ENCODE data around the gene CALN1. TPM values are rescaled to one million over a fixed set of nuclear protein-coding genes. Genes with fewer than 3 reads are reported as not detected.

Gene CALN1
- total RNA-seq, 2 donors from 2014 or later = 4.3 to 6.9 TPM

GRCh38 chr7:72159911-72160310 is 252.2 kb downstream of the CALN1 start:
- H3K36me3 Mint-ChIP-seq (ENCODE audit: low read depth) = peaks cover 2% of the 10 kb centered on the region
- TF ChIP-seq CTCF (conservative IDR thresholded peaks at IDR 0.05) = no peak

GRCh38 chr7:72156671-72157070 is 255.5 kb downstream of the CALN1 start:
- H3K27me3 Mint-ChIP-seq (ENCODE audit: insufficient read depth) = no peaks in the 10 kb centered on the region
- 86 to 100% methylated on average over 1 to 3 of the region's 3 CpGs for WGBS, 2 experiments (ENCODE audit: insufficient coverage in 1 of 2, insufficient read length in 1 of 2)
- H3K4me1 ChIP-seq (ENCODE audit: control insufficient read depth, insufficient read depth, low read length) = peaks cover 6% of the 10 kb centered on the region
- no peak for TF ChIP-seq CTCF (conservative IDR thresholded peaks at IDR 0.05)
- H3K36me3 ChIP-seq (ENCODE audit: control insufficient read depth, insufficient read depth, low read length) = no peaks in the 10 kb centered on the region
- H3K27ac Mint-ChIP-seq = no peak overlapping the region
- H3K4me3 ChIP-seq (ENCODE audit: low read length) = no peak overlapping the region
- no peak for DNase-seq
- no peak overlapping the region for H3K27ac ChIP-seq (ENCODE audit: low read depth, low read length)
- no peak overlapping the region for H3K4me3 Mint-ChIP-seq
- peaks cover 12% of the 10 kb centered on the region for H3K4me1 Mint-ChIP-seq
- no peak overlapping the region for H3K9ac ChIP-seq (ENCODE audit: extremely low read depth, low read length, poor library complexity, severe bottlenecking)
- H3K27me3 ChIP-seq (ENCODE audit: control insufficient read depth, insufficient read depth, low read length, poor library complexity, severe bottlenecking) = no peaks in the 10 kb centered on the region
- H3K9me3 ChIP-seq (ENCODE audit: control insufficient read depth, low read length) = no peaks in the 10 kb centered on the region
- no peaks in the 10 kb centered on the region for H3K9me3 Mint-ChIP-seq
- no peaks in the 10 kb centered on the region for H3K36me3 Mint-ChIP-seq (ENCODE audit: low read depth)

More at GRCh38 chr7:72159911-72160310, 252.2 kb downstream of the CALN1 start:
- H3K9me3 Mint-ChIP-seq = peaks cover 25% of the 10 kb centered on the region
- no peak overlapping the region for H3K9ac ChIP-seq (ENCODE audit: extremely low read depth, low read length, poor library complexity, severe bottlenecking)
- no peak overlapping the region for H3K4me3 Mint-ChIP-seq
- H3K4me1 ChIP-seq (ENCODE audit: control insufficient read depth, insufficient read depth, low read length) = no peaks in the 10 kb centered on the region
- no peak overlapping the region for H3K27ac Mint-ChIP-seq
- H3K9me3 ChIP-seq (ENCODE audit: control insufficient read depth, low read length) = peaks cover 26% of the 10 kb centered on the region
- H3K4me3 ChIP-seq (ENCODE audit: low read length) = no peak overlapping the region
- DNase-seq = no peak
- no peak overlapping the region for H3K27ac ChIP-seq (ENCODE audit: low read depth, low read length)
- no peaks in the 10 kb centered on the region for H3K4me1 Mint-ChIP-seq
- 72 to 95% methylated on average over 2 to 4 of the region's 4 CpGs for WGBS, 2 experiments (ENCODE audit: insufficient coverage in 1 of 2, insufficient read length in 1 of 2)
- no peaks in the 10 kb centered on the region for H3K27me3 Mint-ChIP-seq (ENCODE audit: insufficient read depth)
- no peaks in the 10 kb centered on the region for H3K27me3 ChIP-seq (ENCODE audit: control insufficient read depth, insufficient read depth, low read length, poor library complexity, severe bottlenecking)
- no peaks in the 10 kb centered on the region for H3K36me3 ChIP-seq (ENCODE audit: control insufficient read depth, insufficient read depth, low read length)

GRCh38 chr7:72153132-72153512 is 259.0 kb downstream of the CALN1 start:
- no peaks in the 10 kb centered on the region for H3K27me3 Mint-ChIP-seq (ENCODE audit: insufficient read depth)
- Histone ChIP-seq H3K4me1 (ENCODE audit: control insufficient read depth, insufficient read depth, low read length) (peaks cover 6% of the 10 kb centered on the region), H3K4me3 (ENCODE audit: low read length) (no peak overlapping the region), H3K36me3 (ENCODE audit: control insufficient read depth, insufficient read depth, low read length) (no peaks in the 10 kb centered on the region), H3K27ac (ENCODE audit: low read depth, low read length) (no peak overlapping the region), H3K9ac (ENCODE audit: extremely low read depth, low read length, poor library complexity, severe bottlenecking) (no peak overlapping the region), H3K9me3 (ENCODE audit: control insufficient read depth, low read length) (no peaks in the 10 kb centered on the region), H3K27me3 (ENCODE audit: control insufficient read depth, insufficient read depth, low read length, poor library complexity, severe bottlenecking) (no peaks in the 10 kb centered on the region)
- H3K4me1 Mint-ChIP-seq = peaks cover 12% of the 10 kb centered on the region
- H3K9me3 Mint-ChIP-seq = peaks cover 4% of the 10 kb centered on the region
- DNase-seq = no peak
- 71 to 95% methylated on average over 1 to 5 of the region's 5 CpGs for WGBS, 2 experiments (ENCODE audit: insufficient coverage in 1 of 2, insufficient read length in 1 of 2)
- no peak overlapping the region for H3K27ac Mint-ChIP-seq
- TF ChIP-seq CTCF (conservative IDR thresholded peaks at IDR 0.05) = no peak
- H3K36me3 Mint-ChIP-seq (ENCODE audit: low read depth) = no peaks in the 10 kb centered on the region
- H3K4me3 Mint-ChIP-seq = no peak overlapping the region

Measured in endodermal cell (in vitro differentiated cells).